ENCODE measurements around the gene KIF20B.

- no peak for TF ChIP-seq POLR2A (IDR thresholded peaks at IDR 0.05)
- TF ChIP-seq EP300 (IDR thresholded peaks at IDR 0.05) = no peak
Observed at GRCh38 chr10:89710753-89711152, 9.4 kb downstream of the KIF20B start.
